ENCODE measurements around the gene FGD6. TPM values are rescaled to one million over a fixed set of nuclear protein-coding genes. Genes with fewer than 3 reads are reported as not detected.

FGD6 gene
- total and polyA plus RNA-seq, 3 donors from 2014 or later: 4.8 to 13.6 (median 13.1) TPM

GRCh38 chr12:95185854-95186253 is 31.4 kb downstream of the FGD6 start:
- no peak for TF ChIP-seq CTCF (IDR thresholded peaks at IDR 0.05)
- no peaks in the 10 kb centered on the region for H3K9me3 ChIP-seq
- no peaks in the 10 kb centered on the region for H3K36me3 ChIP-seq (ENCODE audit: low read depth, missing control alignments)
- intact Hi-C loops (cut with DNase I; ENCODE audit: low total_unique reads): no loop called here
- H3K4me1 ChIP-seq: peaks cover 5% of the 10 kb centered on the region
- no peak overlapping the region for H3K27ac ChIP-seq
- no peaks in the 10 kb centered on the region for H3K27me3 ChIP-seq
- no peak overlapping the region for H3K4me3 ChIP-seq
- no peak for DNase-seq

- 88 to 89% methylated on average over 8 of the region's 8 CpGs for WGBS, 2 donors
Measured at GRCh38 chr12:95185072-95185471, 32.2 kb downstream of the FGD6 start.

GRCh38 chr12:95184121-95184520 is 33.1 kb downstream of the FGD6 start:
- no peak overlapping the region for H3K27ac ChIP-seq
- no peaks in the 10 kb centered on the region for H3K9me3 ChIP-seq
- H3K4me3 ChIP-seq: no peak overlapping the region
- no peak for TF ChIP-seq CTCF (IDR thresholded peaks at IDR 0.05)
- no peak for TF ChIP-seq POLR2A (IDR thresholded peaks at IDR 0.05)
- no peaks in the 10 kb centered on the region for H3K27me3 ChIP-seq
- peaks cover 4% of the 10 kb centered on the region for H3K4me1 ChIP-seq
- intact Hi-C loops (cut with DNase I; ENCODE audit: low total_unique reads): no loop called here
- no peaks in the 10 kb centered on the region for H3K36me3 ChIP-seq (ENCODE audit: low read depth, missing control alignments)
- DNase-seq: no peak

More at GRCh38 chr12:95185072-95185471, 32.2 kb downstream of the FGD6 start:
- Histone ChIP-seq H3K27me3 (no peaks in the 10 kb centered on the region), H3K4me1 (peaks cover 5% of the 10 kb centered on the region), H3K36me3 (ENCODE audit: low read depth, missing control alignments) (no peaks in the 10 kb centered on the region), H3K9me3 (no peaks in the 10 kb centered on the region), H3K27ac (no peak overlapping the region), H3K4me3 (no peak overlapping the region)
- TF ChIP-seq CTCF (IDR thresholded peaks at IDR 0.05) (no peak), POLR2A (IDR thresholded peaks at IDR 0.05) (no peak)
- intact Hi-C loops (cut with DNase I; ENCODE audit: low total_unique reads): no loop called here
- DNase-seq: no peak

GRCh38 chr12:95182868-95183415 is 34.3 kb downstream of the FGD6 start:
- Histone ChIP-seq H3K4me1 (no peaks in the 10 kb centered on the region), H3K27me3 (no peaks in the 10 kb centered on the region), H3K9me3 (no peaks in the 10 kb centered on the region), H3K27ac (no peak overlapping the region), H3K36me3 (ENCODE audit: low read depth, missing control alignments) (no peaks in the 10 kb centered on the region), H3K4me3 (no peak overlapping the region)
- intact Hi-C loops (cut with DNase I; ENCODE audit: low total_unique reads): no loop called here
- WGBS, 2 donors: 70 to 79% methylated on average over 4 to 5 of the region's 5 CpGs
- DNase-seq: no peak
- TF ChIP-seq POLR2A (IDR thresholded peaks at IDR 0.05): no peak
- TF ChIP-seq CTCF (IDR thresholded peaks at IDR 0.05): no peak

GRCh38 chr12:95181103-95181502 is 36.2 kb downstream of the FGD6 start:
- Histone ChIP-seq H3K27ac (no peak overlapping the region), H3K36me3 (ENCODE audit: low read depth, missing control alignments) (no peaks in the 10 kb centered on the region), H3K4me1 (peaks cover 2% of the 10 kb centered on the region), H3K9me3 (no peaks in the 10 kb centered on the region), H3K4me3 (no peak overlapping the region), H3K27me3 (no peaks in the 10 kb centered on the region)
- intact Hi-C loops (cut with DNase I; ENCODE audit: low total_unique reads): no loop called here
- 68 to 71% methylated on average over 2 of the region's 2 CpGs for WGBS, 2 donors
- TF ChIP-seq CTCF (IDR thresholded peaks at IDR 0.05) (no peak), POLR2A (IDR thresholded peaks at IDR 0.05) (no peak)
- DNase-seq: no peak

All from testis (tissue), 3 donors.